Neural cell (in vitro differentiated cells): ENCODE results near the gene APOBEC3F. TPM values are rescaled to one million over a fixed set of nuclear protein-coding genes. Genes with fewer than 3 reads are reported as not detected.
"Not testable (repeated sequence)": the region's sequence is repeated elsewhere in the genome, so short reads cannot be mapped to it uniquely, and the experiment has no call there.

ENCODE experiments used
- H2AFZ ChIP-seq: fragments of 200-600, 300-800 bp; sonication (generic), shearing (Covaris generic); 2 replicates; pipeline ENCODE4 v1.6.0; 2014; ENCODE audit warnings: low read depth, mild to moderate bottlenecking, antibody characterized with exemption, low read length, moderate library complexity
- H3F3A ChIP-seq: fragments of 200-600 bp; shearing (Covaris generic); 2 replicates; pipeline ENCODE4 v1.6.1; 2016; ENCODE audit warnings: mild to moderate bottlenecking, moderate library complexity, mixed read lengths, antibody characterized with exemption, low read length; ENCODE audit not compliant: insufficient read depth, poor library complexity, severe bottlenecking
- H3K27ac ChIP-seq: fragments of 200-600, 300-800 bp; sonication (generic), shearing (Covaris generic); 2 replicates; pipeline ENCODE4 v1.5.1; 2014; ENCODE audit warnings: mild to moderate bottlenecking, low read length, moderate library complexity
- H3K27me3 ChIP-seq: fragments of 300-800, 200-600 bp; sonication (generic), shearing (Covaris generic); 2 replicates; pipeline ENCODE4 v1.6.0; 2014; ENCODE audit warnings: mild to moderate bottlenecking, low read depth, low read length, moderate library complexity; ENCODE audit not compliant: insufficient read depth
- H3K36me3 ChIP-seq: fragments of 300-800, 200-600 bp; sonication (generic), shearing (Covaris generic); 2 replicates; pipeline ENCODE4 v1.5.1; 2014; ENCODE audit warnings: mild to moderate bottlenecking, antibody characterized with exemption, low read length, moderate library complexity; ENCODE audit not compliant: insufficient read depth
- H3K4me2 ChIP-seq: fragments of 300-800, 200-600 bp; sonication (generic), shearing (Covaris generic); 2 replicates; pipeline ENCODE4 v1.6.0; 2014; ENCODE audit warnings: mild to moderate bottlenecking, low read length
- H3K4me3 ChIP-seq: fragments of 300-800, 200-600 bp; sonication (generic), shearing (Covaris generic); 2 replicates; pipeline ENCODE4 v1.5.1; 2014; ENCODE audit warnings: mild to moderate bottlenecking, low read length, moderate library complexity
- H3K79me2 ChIP-seq: fragments of 200-600 bp; shearing (Covaris generic); replicated peaks from 2 replicates; pipeline ENCODE4 v1.6.0; 2014; ENCODE audit warnings: mild to moderate bottlenecking, low read length, moderate library complexity; ENCODE audit not compliant: insufficient read depth
- H3K9ac ChIP-seq: fragments of 300-800, 200-600 bp; sonication (generic), shearing (Covaris generic); 2 replicates; pipeline ENCODE4 v1.6.1; 2016; ENCODE audit warnings: mild to moderate bottlenecking, low read length, mixed read lengths
- H3K9me2 ChIP-seq: fragments of 200-600 bp; shearing (Covaris generic); 2 replicates; pipeline ENCODE4 v1.6.1; 2016; ENCODE audit warnings: mild to moderate bottlenecking, low read length, mixed read lengths; ENCODE audit not compliant: insufficient read depth
- H3K9me3 ChIP-seq: fragments of 200-600, 300-800 bp; sonication (generic), shearing (Covaris generic); 2 replicates; pipeline ENCODE4 v1.6.1; 2016; ENCODE audit warnings: mild to moderate bottlenecking, mixed run types, low read length, moderate library complexity, mixed read lengths
- H4K20me1 ChIP-seq: fragments of 200-600 bp; shearing (Covaris generic); 2 replicates; pipeline ENCODE4 v1.6.1; 2016; ENCODE audit warnings: mild to moderate bottlenecking, mixed run types; ENCODE audit not compliant: insufficient read depth
- EP300 ChIP-seq: fragments of 450-650 bp; conservative IDR thresholded peaks from 2 replicates; pipeline ENCODE4 v1.6.1; 2014; ENCODE audit warnings: antibody characterized with exemption, mild to moderate bottlenecking, moderate library complexity; ENCODE audit not compliant: poor library complexity, severe bottlenecking
- EZH2 ChIP-seq: fragments of 200-600, 300-800 bp; shearing (Covaris generic), sonication (generic); IDR thresholded peaks from 2 replicates; pipeline ENCODE4 v1.6.1; 2014; ENCODE audit warnings: antibody characterized with exemption, low read length, borderline replicate concordance, mild to moderate bottlenecking; ENCODE audit not compliant: insufficient read depth, poor library complexity, severe bottlenecking
- MXI1 ChIP-seq: fragments of 450-650 bp; conservative IDR thresholded peaks from 2 replicates; pipeline ENCODE4 v1.6.1; 2014; ENCODE audit warnings: antibody characterized with exemption, mild to moderate bottlenecking; ENCODE audit not compliant: poor library complexity, severe bottlenecking
- POLR2AphosphoS5 ChIP-seq: IDR thresholded peaks from 2 replicates; pipeline ENCODE4 v1.6.1; 2012
- RAD21 ChIP-seq: fragments of 450-650 bp; conservative IDR thresholded peaks from 2 replicates; pipeline ENCODE4 v1.6.1; 2014; ENCODE audit warnings: antibody characterized with exemption, mild to moderate bottlenecking, moderate library complexity
- REST ChIP-seq: IDR thresholded peaks from 2 replicates; pipeline ENCODE4 v1.6.1; 2012; ENCODE audit warnings: borderline replicate concordance
- SMC3 ChIP-seq: fragments of 450-650 bp; conservative IDR thresholded peaks from 2 replicates; pipeline ENCODE4 v1.6.1; 2014; ENCODE audit warnings: antibody characterized with exemption, mild to moderate bottlenecking, moderate library complexity; ENCODE audit not compliant: poor library complexity
- TAF1 ChIP-seq: IDR thresholded peaks from 2 replicates; pipeline ENCODE4 v1.6.1; 2012; ENCODE audit warnings: low read depth
- polyA plus RNA-seq: library from polyadenylated mRNA; depleted of rRNA; stranded (reverse); fragments of >200 nt; gene quantifications from 2 replicates; pipeline ENCODE4 v1.2.3, GENCODE V29; 2014
- TF ChIP-seq, protein P1 (sequence below): fragments of 450-650 bp; IDR thresholded peaks from 2 replicates; pipeline ENCODE4 v1.5.1; 2014; ENCODE audit warnings: antibody characterized with exemption, mild to moderate bottlenecking, moderate library complexity; ENCODE audit not compliant: poor library complexity, severe bottlenecking

The APOBEC3F gene
- polyA plus RNA-seq, 1 donor from 2014 or later: not detected

- H3K79me2 ChIP-seq: no peaks in the 10 kb centered on the region
- TF ChIP-seq POLR2AphosphoS5: no peak
- no peak for TF ChIP-seq SMC3
- no peak for TF ChIP-seq EZH2
- TF ChIP-seq, protein P1, sequence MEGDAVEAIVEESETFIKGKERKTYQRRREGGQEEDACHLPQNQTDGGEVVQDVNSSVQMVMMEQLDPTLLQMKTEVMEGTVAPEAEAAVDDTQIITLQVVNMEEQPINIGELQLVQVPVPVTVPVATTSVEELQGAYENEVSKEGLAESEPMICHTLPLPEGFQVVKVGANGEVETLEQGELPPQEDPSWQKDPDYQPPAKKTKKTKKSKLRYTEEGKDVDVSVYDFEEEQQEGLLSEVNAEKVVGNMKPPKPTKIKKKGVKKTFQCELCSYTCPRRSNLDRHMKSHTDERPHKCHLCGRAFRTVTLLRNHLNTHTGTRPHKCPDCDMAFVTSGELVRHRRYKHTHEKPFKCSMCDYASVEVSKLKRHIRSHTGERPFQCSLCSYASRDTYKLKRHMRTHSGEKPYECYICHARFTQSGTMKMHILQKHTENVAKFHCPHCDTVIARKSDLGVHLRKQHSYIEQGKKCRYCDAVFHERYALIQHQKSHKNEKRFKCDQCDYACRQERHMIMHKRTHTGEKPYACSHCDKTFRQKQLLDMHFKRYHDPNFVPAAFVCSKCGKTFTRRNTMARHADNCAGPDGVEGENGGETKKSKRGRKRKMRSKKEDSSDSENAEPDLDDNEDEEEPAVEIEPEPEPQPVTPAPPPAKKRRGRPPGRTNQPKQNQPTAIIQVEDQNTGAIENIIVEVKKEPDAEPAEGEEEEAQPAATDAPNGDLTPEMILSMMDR: no peak
- TF ChIP-seq REST: no peak
- TF ChIP-seq TAF1: no peak
- TF ChIP-seq EP300: no peak
- TF ChIP-seq MXI1: no peak
- no peak for TF ChIP-seq RAD21
- no peaks in the 10 kb centered on the region for H3K36me3 ChIP-seq
- no peaks in the 10 kb centered on the region for H3F3A ChIP-seq
- no peak overlapping the region for H3K4me2 ChIP-seq
- H3K9ac ChIP-seq: no peak overlapping the region
- H3K27me3 ChIP-seq: no peaks in the 10 kb centered on the region
- no peaks in the 10 kb centered on the region for H3K9me2 ChIP-seq
- no peaks in the 10 kb centered on the region for H3K9me3 ChIP-seq
- no peak overlapping the region for H3K4me3 ChIP-seq
- no peak overlapping the region for H3K27ac ChIP-seq
- H2AFZ ChIP-seq: no peak overlapping the region
- H4K20me1 ChIP-seq: no peaks in the 10 kb centered on the region
These were observed 33.5 kb upstream of the APOBEC3F start for GRCh38 chr22:39007177-39007576.

GRCh38 chr22:39008271-39008850 is 32.3 kb upstream of the APOBEC3F start:
- not testable (repeated sequence) for H3K36me3 ChIP-seq, H3F3A ChIP-seq, H4K20me1 ChIP-seq, H3K79me2 ChIP-seq, H3K9me3 ChIP-seq, H2AFZ ChIP-seq, H3K9me2 ChIP-seq, H3K9ac ChIP-seq, H3K4me3 ChIP-seq, H3K27ac ChIP-seq, H3K4me2 ChIP-seq, H3K27me3 ChIP-seq

DNA sequence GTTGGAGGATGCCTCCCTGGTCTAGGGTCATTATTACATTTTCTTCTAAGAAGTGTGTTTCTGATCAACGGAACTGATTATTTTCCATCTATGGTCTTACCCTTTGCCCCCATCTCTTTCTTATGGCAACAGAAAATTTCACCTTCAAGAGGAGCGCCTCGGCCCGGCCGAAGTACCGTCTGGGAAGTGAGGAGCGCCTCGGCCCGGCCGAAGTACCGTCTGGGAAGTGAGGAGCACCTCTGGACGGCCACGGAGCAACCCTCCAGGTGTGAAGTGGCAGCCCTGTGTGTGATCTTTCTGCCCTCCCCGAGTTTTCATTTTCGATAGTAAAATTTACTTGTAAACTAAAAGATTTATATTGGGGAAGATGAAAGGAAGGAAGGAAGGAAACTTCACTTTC is 29.7 kb upstream of the APOBEC3F start:
- Histone ChIP-seq H2AFZ (no peak overlapping the region), H3K9me3 (no peaks in the 10 kb centered on the region), H3K9ac (no peak overlapping the region), H4K20me1 (no peaks in the 10 kb centered on the region), H3K27ac (no peak overlapping the region), H3K36me3 (no peaks in the 10 kb centered on the region), H3K79me2 (no peaks in the 10 kb centered on the region), H3K27me3 (no peaks in the 10 kb centered on the region), H3K9me2 (no peaks in the 10 kb centered on the region), H3K4me3 (no peak overlapping the region), H3K4me2 (no peak overlapping the region), H3F3A (no peaks in the 10 kb centered on the region)
- TF ChIP-seq REST (no peak), MXI1 (no peak), RAD21 (no peak), EZH2 (no peak), SMC3 (no peak), TAF1 (no peak), EP300 (no peak), POLR2AphosphoS5 (no peak)
- TF ChIP-seq, protein P1: no peak
